ENCODE data around the gene CTIF. TPM values are rescaled to one million over a fixed set of nuclear protein-coding genes. Genes with fewer than 3 reads are reported as not detected.

Gene CTIF
- total and polyA plus RNA-seq, 2 experiments from 2014 or later: 8.6 to 14.4 TPM

DNA sequence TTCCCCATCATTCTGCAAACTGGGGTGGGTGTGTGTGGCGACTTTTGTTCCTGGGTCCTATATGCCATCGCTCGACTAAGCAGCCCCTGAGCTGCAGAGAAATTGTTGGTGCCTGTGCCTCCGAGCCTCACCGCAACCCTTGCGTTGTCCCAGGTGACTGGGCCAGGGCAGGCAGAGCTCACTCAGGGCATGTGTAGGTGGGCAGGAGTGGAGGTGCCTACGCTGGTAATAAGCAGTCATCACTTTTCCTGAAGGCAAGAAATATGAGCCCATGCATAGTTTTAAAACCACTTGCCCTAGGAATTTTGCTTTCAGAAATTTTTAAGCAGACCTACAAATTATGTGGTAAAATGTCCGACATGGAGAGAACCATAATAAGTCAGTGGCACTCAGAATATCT, 214.1 kb downstream of the CTIF start:
- DNase-seq (ENCODE audit: low spot score) (no peak), ATAC-seq (no peak)
- H3K27me3 Mint-ChIP-seq (ENCODE audit: insufficient read depth, low read depth, poor library complexity): peaks cover 4% of the 10 kb centered on the region
- H3K4me3 Mint-ChIP-seq: no peak overlapping the region
- no peaks in the 10 kb centered on the region for H3K4me1 ChIP-seq (ENCODE audit: insufficient read depth)
- H3F3A ChIP-seq (replicated peaks; ENCODE audit: low read depth): no peaks in the 10 kb centered on the region
- H3K27me3 ChIP-seq (ENCODE audit: insufficient read depth): no peaks in the 10 kb centered on the region
- H3K27ac Mint-ChIP-seq: no peak overlapping the region
- TF ChIP-seq ZNF114 (CRISPR knock-in tag; IDR thresholded peaks at IDR 0.05) (no peak), CTCF (conservative IDR thresholded peaks at IDR 0.05; ENCODE audit: low read depth in 2 of 2) (no peak), NANOG (IDR thresholded peaks at IDR 0.05; ENCODE audit: borderline replicate concordance) (no peak), JUNB (IDR thresholded peaks at IDR 0.05; ENCODE audit: unreplicated experiment) (no peak), CREB1 (CRISPR knock-in tag; IDR thresholded peaks at IDR 0.05; ENCODE audit: low read depth) (no peak), STAT1 (IDR thresholded peaks at IDR 0.05; ENCODE audit: unreplicated experiment) (no peak), POLR2AphosphoS5 (IDR thresholded peaks at IDR 0.05; ENCODE audit: low read depth) (no peak), EZH2phosphoT487 (IDR thresholded peaks at IDR 0.05; ENCODE audit: unreplicated experiment) (no peak), ZNF331 (CRISPR knock-in tag; IDR thresholded peaks at IDR 0.05; ENCODE audit: low read depth) (no peak), REST (IDR thresholded peaks at IDR 0.05; ENCODE audit: unreplicated experiment) (no peak), EZH2 (IDR thresholded peaks at IDR 0.05; ENCODE audit: low read depth, unreplicated experiment) (no peak)
- TF ChIP-seq, protein P1, sequence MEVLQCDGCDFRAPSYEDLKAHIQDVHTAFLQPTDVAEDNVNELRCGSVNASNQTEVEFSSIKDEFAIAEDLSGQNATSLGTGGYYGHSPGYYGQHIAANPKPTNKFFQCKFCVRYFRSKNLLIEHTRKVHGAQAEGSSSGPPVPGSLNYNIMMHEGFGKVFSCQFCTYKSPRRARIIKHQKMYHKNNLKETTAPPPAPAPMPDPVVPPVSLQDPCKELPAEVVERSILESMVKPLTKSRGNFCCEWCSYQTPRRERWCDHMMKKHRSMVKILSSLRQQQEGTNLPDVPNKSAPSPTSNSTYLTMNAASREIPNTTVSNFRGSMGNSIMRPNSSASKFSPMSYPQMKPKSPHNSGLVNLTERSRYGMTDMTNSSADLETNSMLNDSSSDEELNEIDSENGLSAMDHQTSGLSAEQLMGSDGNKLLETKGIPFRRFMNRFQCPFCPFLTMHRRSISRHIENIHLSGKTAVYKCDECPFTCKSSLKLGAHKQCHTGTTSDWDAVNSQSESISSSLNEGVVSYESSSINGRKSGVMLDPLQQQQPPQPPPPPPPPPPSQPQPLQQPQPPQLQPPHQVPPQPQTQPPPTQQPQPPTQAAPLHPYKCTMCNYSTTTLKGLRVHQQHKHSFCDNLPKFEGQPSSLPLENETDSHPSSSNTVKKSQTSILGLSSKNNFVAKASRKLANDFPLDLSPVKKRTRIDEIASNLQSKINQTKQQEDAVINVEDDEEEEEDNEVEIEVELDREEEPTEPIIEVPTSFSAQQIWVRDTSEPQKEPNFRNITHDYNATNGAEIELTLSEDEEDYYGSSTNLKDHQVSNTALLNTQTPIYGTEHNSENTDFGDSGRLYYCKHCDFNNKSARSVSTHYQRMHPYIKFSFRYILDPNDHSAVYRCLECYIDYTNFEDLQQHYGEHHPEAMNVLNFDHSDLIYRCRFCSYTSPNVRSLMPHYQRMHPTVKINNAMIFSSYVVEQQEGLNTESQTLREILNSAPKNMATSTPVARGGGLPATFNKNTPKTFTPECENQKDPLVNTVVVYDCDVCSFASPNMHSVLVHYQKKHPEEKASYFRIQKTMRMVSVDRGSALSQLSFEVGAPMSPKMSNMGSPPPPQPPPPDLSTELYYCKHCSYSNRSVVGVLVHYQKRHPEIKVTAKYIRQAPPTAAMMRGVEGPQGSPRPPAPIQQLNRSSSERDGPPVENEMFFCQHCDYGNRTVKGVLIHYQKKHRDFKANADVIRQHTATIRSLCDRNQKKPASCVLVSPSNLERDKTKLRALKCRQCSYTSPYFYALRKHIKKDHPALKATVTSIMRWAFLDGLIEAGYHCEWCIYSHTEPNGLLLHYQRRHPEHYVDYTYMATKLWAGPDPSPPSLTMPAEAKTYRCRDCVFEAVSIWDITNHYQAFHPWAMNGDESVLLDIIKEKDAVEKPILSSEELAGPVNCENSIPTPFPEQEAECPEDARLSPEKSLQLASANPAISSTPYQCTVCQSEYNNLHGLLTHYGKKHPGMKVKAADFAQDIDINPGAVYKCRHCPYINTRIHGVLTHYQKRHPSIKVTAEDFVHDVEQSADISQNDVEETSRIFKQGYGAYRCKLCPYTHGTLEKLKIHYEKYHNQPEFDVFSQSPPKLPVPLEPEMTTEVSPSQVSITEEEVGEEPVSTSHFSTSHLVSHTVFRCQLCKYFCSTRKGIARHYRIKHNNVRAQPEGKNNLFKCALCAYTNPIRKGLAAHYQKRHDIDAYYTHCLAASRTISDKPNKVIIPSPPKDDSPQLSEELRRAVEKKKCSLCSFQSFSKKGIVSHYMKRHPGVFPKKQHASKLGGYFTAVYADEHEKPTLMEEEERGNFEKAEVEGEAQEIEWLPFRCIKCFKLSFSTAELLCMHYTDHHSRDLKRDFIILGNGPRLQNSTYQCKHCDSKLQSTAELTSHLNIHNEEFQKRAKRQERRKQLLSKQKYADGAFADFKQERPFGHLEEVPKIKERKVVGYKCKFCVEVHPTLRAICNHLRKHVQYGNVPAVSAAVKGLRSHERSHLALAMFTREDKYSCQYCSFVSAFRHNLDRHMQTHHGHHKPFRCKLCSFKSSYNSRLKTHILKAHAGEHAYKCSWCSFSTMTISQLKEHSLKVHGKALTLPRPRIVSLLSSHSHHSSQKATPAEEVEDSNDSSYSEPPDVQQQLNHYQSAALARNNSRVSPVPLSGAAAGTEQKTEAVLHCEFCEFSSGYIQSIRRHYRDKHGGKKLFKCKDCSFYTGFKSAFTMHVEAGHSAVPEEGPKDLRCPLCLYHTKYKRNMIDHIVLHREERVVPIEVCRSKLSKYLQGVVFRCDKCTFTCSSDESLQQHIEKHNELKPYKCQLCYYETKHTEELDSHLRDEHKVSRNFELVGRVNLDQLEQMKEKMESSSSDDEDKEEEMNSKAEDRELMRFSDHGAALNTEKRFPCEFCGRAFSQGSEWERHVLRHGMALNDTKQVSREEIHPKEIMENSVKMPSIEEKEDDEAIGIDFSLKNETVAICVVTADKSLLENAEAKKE (CRISPR knock-in tag; IDR thresholded peaks at IDR 0.05): no peak
- TF ChIP-seq, protein P2, sequence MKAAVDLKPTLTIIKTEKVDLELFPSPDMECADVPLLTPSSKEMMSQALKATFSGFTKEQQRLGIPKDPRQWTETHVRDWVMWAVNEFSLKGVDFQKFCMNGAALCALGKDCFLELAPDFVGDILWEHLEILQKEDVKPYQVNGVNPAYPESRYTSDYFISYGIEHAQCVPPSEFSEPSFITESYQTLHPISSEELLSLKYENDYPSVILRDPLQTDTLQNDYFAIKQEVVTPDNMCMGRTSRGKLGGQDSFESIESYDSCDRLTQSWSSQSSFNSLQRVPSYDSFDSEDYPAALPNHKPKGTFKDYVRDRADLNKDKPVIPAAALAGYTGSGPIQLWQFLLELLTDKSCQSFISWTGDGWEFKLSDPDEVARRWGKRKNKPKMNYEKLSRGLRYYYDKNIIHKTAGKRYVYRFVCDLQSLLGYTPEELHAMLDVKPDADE (IDR thresholded peaks at IDR 0.05): no peak
- no peaks in the 10 kb centered on the region for H4K20me1 ChIP-seq (replicated peaks; ENCODE audit: insufficient read depth)
- peaks cover 7% of the 10 kb centered on the region for H3K4me1 Mint-ChIP-seq
- no peak overlapping the region for H3K4me3 ChIP-seq
- H3K36me3 Mint-ChIP-seq (ENCODE audit: low read depth): no peaks in the 10 kb centered on the region
- no peaks in the 10 kb centered on the region for H3K9me2 ChIP-seq (ENCODE audit: insufficient read depth)
- H3K79me2 ChIP-seq (replicated peaks; ENCODE audit: insufficient read depth): no peaks in the 10 kb centered on the region
- no peak overlapping the region for H3K4me2 ChIP-seq
- no peaks in the 10 kb centered on the region for H3K36me3 ChIP-seq (ENCODE audit: insufficient read depth)
- H3K27ac ChIP-seq (ENCODE audit: low read depth): no peak overlapping the region
- no peak overlapping the region for H2AFZ ChIP-seq
- H3K9me3 Mint-ChIP-seq: no peaks in the 10 kb centered on the region
